HG02938 (cell line): Measurements from ENCODE around the gene ADCY4.
"Not testable (repeated sequence)": the region's sequence is repeated elsewhere in the genome, so short reads cannot be mapped to it uniquely, and the experiment has no call there.

Experiments
- ATAC-seq: cut with Tn5 transposase; IDR thresholded peaks from one replicate; pipeline ENCODE4 v1.9.1; 2021; ENCODE audit warnings: mild to moderate bottlenecking, moderate library complexity; ENCODE audit not compliant: unreplicated experiment

ADCY4 gene

GRCh38 chr14:24334431-24335291, at the start of gene ADCY4:
Gene ADCY4, minus strand, starts transcription at chr14:24335071. Its CDS starts 419 bp downstream, at chr14:24334652.
- ATAC-seq, result no peak

GRCh38 chr14:24384169-24384568, 49.3 kb upstream of the ADCY4 start:
- ATAC-seq, result no peak

GRCh38 chr14:24382064-24382371, 47.1 kb upstream of the ADCY4 start:
- ATAC-seq, result no peak

GRCh38 chr14:24381363-24382063, 46.6 kb upstream of the ADCY4 start:
- ATAC-seq, result no peak

GRCh38 chr14:24379907-24380730, 45.2 kb upstream of the ADCY4 start:
- ATAC-seq, result no peak

GRCh38 chr14:24378981-24379906, 44.4 kb upstream of the ADCY4 start:
- ATAC-seq, result no peak

- ATAC-seq, result no peak
These were observed 43.5 kb upstream of the ADCY4 start for GRCh38 chr14:24378327-24378726.

- ATAC-seq, result no peak
These were observed 42.8 kb upstream of the ADCY4 start for GRCh38 chr14:24377657-24378056.

GRCh38 chr14:24377126-24377525, 42.3 kb upstream of the ADCY4 start:
- ATAC-seq, result no peak

GRCh38 chr14:24376448-24377070, 41.7 kb upstream of the ADCY4 start:
- ATAC-seq, result no peak

- ATAC-seq, result no peak
These were observed 38.0 kb upstream of the ADCY4 start for GRCh38 chr14:24372701-24373416.

GRCh38 chr14:24371605-24372004, 36.7 kb upstream of the ADCY4 start:
- not testable (repeated sequence) for ATAC-seq

- ATAC-seq, result no peak
These were observed 35.9 kb upstream of the ADCY4 start for GRCh38 chr14:24370748-24371147.

- ATAC-seq, result no peak
These were observed 35.2 kb upstream of the ADCY4 start for GRCh38 chr14:24369907-24370687.

- no peak for ATAC-seq
These were observed 34.6 kb upstream of the ADCY4 start for GRCh38 chr14:24369463-24369862.

- ATAC-seq, result no peak
These were observed 33.8 kb upstream of the ADCY4 start for GRCh38 chr14:24368562-24369252.

- no peak for ATAC-seq
These were observed 33.3 kb upstream of the ADCY4 start for GRCh38 chr14:24368212-24368561.
